Measurements from ENCODE around the gene PLCB4. TPM values are rescaled to one million over a fixed set of nuclear protein-coding genes. Genes with fewer than 3 reads are reported as not detected.
A peak's percentile ranks its signal among the peaks of the same experiment; 100 is the strongest.

PLCB4 gene
- total RNA-seq, 1 experiment from 2014 or later: 10.1 TPM

GRCh38 chr20:9515741-9516233, 446.9 kb downstream of the PLCB4 start:
- H3K4me3 Mint-ChIP-seq: peak overlapping the region; percentile 58 to 91
- Histone ChIP-seq H2BK20ac (ENCODE audit: low read depth, low read length, poor library complexity, severe bottlenecking) (no peak overlapping the region), H2BK5ac (ENCODE audit: insufficient read length, low read length) (no peak overlapping the region), H3K27me3 (ENCODE audit: insufficient read depth, low read length) (peaks cover 50% of the 10 kb centered on the region; the same call in 1 of the 2 replicates), H3K14ac (ENCODE audit: insufficient read depth, low read length) (no peak overlapping the region; the same call in 1 of the 2 replicates), H3K27ac (ENCODE audit: insufficient read length, low read depth, low read length) (no peak overlapping the region), H2AK5ac (ENCODE audit: insufficient read length, low read length) (no peak overlapping the region), H2BK120ac (ENCODE audit: low read depth, low read length, poor library complexity, severe bottlenecking) (no peak overlapping the region), H2BK15ac (ENCODE audit: low read depth, low read length) (no peak overlapping the region), H4K5ac (ENCODE audit: insufficient read length, low read depth, low read length) (no peak overlapping the region), H4K91ac (ENCODE audit: insufficient read length, low read depth, low read length) (no peak overlapping the region), H3K23ac (ENCODE audit: insufficient read length, low read depth, low read length) (no peak overlapping the region), H3K9ac (ENCODE audit: extremely low read depth, insufficient read length, low read length) (no peak overlapping the region), H3K4me1 (ENCODE audit: insufficient read depth, low read length) (peaks cover 5% of the 10 kb centered on the region; the same call in 1 of the 2 replicates), H3K18ac (ENCODE audit: insufficient read length, low read depth, low read length) (no peak overlapping the region), H4K20me1 (ENCODE audit: control insufficient read depth, insufficient read depth, insufficient read length) (no peaks in the 10 kb centered on the region), H3K4me2 (ENCODE audit: insufficient read depth, insufficient read length, low read length) (peak overlapping the region; percentile 93), H3K4ac (ENCODE audit: low read depth, low read length) (no peak overlapping the region), H2AFZ (ENCODE audit: low read length) (no peak overlapping the region), H3K79me1 (ENCODE audit: insufficient read depth, low read depth, low read length, poor library complexity, severe bottlenecking) (no peaks in the 10 kb centered on the region), H3K23me2 (ENCODE audit: insufficient read length, low read depth, low read length, poor library complexity, severe bottlenecking) (peaks cover 27% of the 10 kb centered on the region), H2BK12ac (ENCODE audit: insufficient read length, low read depth, low read length) (no peak overlapping the region), H4K8ac (replicated peaks; ENCODE audit: insufficient read length, low read depth, low read length) (no peak overlapping the region), H3K79me2 (ENCODE audit: insufficient read depth, low read length) (no peaks in the 10 kb centered on the region), H3K56ac (ENCODE audit: insufficient read length, low read depth, low read length) (no peak overlapping the region), H3K9me3 (ENCODE audit: control insufficient read depth, low read depth, low read length) (no peaks in the 10 kb centered on the region), H3T11ph (ENCODE audit: low read length) (no peak overlapping the region)
- TF ChIP-seq, protein P1, sequence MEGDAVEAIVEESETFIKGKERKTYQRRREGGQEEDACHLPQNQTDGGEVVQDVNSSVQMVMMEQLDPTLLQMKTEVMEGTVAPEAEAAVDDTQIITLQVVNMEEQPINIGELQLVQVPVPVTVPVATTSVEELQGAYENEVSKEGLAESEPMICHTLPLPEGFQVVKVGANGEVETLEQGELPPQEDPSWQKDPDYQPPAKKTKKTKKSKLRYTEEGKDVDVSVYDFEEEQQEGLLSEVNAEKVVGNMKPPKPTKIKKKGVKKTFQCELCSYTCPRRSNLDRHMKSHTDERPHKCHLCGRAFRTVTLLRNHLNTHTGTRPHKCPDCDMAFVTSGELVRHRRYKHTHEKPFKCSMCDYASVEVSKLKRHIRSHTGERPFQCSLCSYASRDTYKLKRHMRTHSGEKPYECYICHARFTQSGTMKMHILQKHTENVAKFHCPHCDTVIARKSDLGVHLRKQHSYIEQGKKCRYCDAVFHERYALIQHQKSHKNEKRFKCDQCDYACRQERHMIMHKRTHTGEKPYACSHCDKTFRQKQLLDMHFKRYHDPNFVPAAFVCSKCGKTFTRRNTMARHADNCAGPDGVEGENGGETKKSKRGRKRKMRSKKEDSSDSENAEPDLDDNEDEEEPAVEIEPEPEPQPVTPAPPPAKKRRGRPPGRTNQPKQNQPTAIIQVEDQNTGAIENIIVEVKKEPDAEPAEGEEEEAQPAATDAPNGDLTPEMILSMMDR (conservative IDR thresholded peaks at IDR 0.05): no peak
- peaks cover 61 to 63% of the 10 kb centered on the region in 2 experiments for H3K4me1 Mint-ChIP-seq
- no CpG with 5 or more reads among the region's 38 CpGs for WGBS (ENCODE audit: extremely low coverage, insufficient read length, low lambda C conversion rate)
- H3K9me3 Mint-ChIP-seq: peaks cover 0 to 3% of the 10 kb centered on the region in 2 experiments; a peak in 1 of 5 replicates
- H3K27ac Mint-ChIP-seq: no peak overlapping the region
- peaks cover 0 to 2% (median 0%) of the 10 kb centered on the region in 3 experiments; a peak in 2 of 7 replicates for H3K36me3 Mint-ChIP-seq (ENCODE audit: insufficient read depth in 1 of 3, low read depth in 3 of 3)
- DNase-seq: peak; percentile 40
- H3K27me3 Mint-ChIP-seq (ENCODE audit: low read depth): peaks cover 100% of the 10 kb centered on the region
